Stimulated activated CD8-positive, alpha-beta memory T cell treated with anti-CD3 and anti-CD28 coated beads, Interleukin-12 subunit alpha, Interleukin-12 subunit beta, amount 100 ng/mL, for 24 hours (primary cell): ENCODE measurements around the gene PCBP3.
"Not testable (repeated sequence)": the region's sequence is repeated elsewhere in the genome, so short reads cannot be mapped to it uniquely, and the experiment has no call there.

Source experiments
- DNase-seq: peaks from one replicate; pipeline ENCODE4 v3.0.0-alpha.2; 2020; ENCODE audit errors: extremely low read depth

The PCBP3 gene

GRCh38 chr21:45874716-45875415, 231.3 kb downstream of the PCBP3 start:
- DNase-seq: no peak

GRCh38 chr21:45875416-45875760, 231.9 kb downstream of the PCBP3 start:
- no peak for DNase-seq

DNA sequence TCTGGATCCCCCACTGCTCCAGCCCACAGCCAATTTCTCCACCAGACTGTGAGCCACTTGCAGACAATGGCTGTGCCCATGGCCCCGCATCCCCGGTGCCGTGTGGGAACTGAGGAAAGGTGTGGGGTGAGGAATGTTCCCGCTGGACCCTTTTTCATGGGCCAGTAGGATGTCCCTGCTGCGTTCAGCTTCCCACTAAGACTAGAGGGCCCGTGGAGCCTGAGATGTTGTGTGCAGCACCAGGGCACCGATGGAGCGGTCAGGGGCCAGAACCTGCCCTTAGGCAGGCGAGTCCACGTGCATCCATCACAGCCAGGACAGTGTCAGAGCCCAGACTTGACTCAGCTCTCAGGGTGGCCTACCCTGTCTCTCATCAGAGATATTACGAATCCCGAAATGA, 232.4 kb downstream of the PCBP3 start:
- no peak for DNase-seq

DNA sequence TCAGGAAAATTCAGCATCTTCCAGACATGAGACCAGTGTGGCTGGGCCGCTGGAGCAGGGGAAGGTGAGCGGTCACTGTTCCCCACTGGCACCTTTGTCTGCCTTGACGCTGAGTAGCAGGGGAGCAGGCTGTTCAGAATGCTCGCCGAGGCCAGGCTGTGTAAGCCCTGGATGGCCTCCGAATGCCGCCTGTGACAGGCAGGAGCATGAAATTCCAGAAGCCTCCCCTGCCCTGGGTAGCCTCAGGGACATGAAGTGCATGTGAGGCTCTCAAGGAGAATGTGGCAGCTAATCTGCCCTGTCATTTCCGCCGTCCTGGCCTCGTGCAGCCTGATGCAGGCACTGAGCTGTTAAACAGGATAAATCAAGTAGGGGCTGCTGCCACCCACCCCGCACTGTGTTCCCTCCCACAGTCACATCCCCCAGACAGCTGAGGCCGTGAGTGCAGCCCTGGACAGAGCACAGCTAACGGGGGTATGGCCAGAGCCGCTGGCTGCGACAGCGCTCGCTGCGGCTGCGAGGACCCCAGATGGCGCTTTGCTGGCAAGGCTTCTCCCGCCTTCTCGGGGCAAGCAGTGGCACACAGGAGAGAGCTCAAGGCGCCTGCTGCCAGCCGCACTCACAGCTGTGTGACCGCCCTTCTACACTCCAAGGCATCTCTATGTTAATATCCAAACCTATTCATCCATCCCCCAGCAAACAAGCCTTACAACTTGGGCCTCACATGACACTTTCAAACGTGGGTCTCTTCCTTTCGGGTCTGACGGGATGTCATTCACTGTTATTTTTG, 233.1 kb downstream of the PCBP3 start:
- DNase-seq: no peak

DNA sequence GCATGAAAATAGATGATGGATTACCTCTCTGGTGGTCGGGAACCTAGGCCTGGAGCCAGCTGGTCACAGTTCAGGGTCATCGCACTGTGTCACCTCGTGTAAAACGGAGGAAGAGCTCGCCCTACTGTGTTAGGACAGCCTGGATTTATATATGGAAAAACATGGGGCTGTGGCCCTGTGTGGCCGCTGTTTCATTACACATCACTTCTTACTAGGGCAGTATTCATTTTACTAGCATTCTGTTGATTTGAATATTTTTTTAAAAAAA, 233.6 kb downstream of the PCBP3 start:
- no peak for DNase-seq

GRCh38 chr21:45877821-45878469, 234.4 kb downstream of the PCBP3 start:
- no peak for DNase-seq

DNA sequence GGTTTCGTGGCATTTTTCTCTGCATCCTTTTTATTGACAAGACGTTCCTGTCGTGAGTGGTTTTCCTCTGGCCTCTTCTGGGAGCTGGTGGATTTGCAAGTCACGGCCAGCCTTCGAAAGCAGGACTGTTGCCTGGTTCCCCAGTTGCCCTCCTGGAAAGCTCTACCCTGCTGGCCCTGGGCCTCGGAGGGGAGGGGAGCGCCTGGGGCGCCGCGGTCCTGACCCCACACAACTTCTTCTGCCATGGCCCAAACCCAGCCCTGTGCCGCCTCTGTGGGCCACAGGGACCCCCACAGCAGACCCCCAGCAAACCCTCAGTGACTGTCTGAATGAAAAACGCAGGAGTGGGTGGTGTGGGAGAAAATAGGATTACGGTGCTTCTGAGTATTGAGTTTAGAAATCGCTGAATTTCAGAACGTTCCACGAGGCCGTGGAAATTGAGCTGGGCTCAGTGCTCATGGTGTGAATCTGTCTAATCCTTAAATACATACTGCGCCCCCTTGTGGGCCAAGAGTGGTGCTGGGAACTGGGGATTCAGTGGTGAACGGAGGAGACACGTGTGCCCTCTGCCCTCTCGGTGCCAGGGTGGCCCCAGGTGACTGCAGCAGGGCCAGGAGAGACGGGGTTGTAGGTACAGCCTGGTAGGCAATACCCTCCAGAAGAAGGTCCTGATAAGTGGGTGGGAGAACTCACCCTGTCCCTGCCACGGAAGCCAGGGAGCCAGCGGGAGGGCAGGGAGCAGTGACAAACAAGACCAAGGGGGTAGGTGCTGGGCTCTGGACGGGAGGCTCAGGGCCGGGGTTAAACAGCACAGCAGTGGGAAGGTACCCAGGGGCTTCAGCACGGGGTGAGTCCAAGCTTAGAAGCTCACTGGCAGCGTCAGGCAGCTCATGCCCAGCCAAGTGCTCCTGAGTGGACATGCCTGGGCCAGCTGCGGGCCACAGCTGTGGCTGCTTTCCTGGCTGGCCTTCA, 236.9 kb downstream of the PCBP3 start:
- peak; percentile 38 for DNase-seq

- no peak for DNase-seq
Measured at GRCh38 chr21:45882645-45883044, 239.1 kb downstream of the PCBP3 start.

GRCh38 chr21:45883090-45883489, 239.6 kb downstream of the PCBP3 start:
- no peak for DNase-seq

GRCh38 chr21:45885597-45885929, 242.0 kb downstream of the PCBP3 start:
- no peak for DNase-seq

DNA sequence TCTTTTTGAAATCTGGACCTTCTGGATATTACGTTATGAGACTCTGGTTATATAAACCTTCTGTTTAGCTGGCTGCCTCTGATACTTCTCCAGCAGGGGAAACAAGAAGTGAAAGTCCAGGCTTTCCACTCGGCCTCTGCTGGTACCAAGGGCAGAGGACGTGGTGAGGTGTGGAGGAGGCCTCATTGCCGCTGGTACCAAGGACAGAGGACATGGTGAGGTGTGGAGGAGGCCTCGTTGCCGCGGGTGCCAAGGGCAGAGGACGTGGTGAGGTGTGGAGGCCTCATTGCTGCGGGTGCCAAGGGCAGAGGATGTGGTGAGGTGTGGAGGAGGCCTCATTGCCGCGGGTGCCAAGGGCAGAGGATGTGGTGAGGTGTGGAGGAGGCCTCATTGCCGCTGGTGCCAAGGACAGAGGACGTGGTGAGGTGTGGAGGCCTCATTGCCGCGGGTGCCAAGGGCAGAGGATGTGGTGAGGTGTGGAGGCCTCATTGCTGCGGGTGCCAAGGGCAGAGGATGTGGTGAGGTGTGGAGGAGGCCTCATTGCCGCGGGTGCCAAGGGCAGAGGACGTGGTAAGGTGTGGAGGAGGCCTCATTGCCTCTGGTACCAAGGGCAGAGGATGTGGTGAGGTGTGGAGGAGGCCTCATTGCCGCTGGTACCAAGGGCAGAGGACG, 242.5 kb downstream of the PCBP3 start:
- DNase-seq: not testable (repeated sequence)

- no peak for DNase-seq
Measured at GRCh38 chr21:45886610-45887026, 243.1 kb downstream of the PCBP3 start.

GRCh38 chr21:45887120-45887611, 243.6 kb downstream of the PCBP3 start:
- DNase-seq: no peak

DNA sequence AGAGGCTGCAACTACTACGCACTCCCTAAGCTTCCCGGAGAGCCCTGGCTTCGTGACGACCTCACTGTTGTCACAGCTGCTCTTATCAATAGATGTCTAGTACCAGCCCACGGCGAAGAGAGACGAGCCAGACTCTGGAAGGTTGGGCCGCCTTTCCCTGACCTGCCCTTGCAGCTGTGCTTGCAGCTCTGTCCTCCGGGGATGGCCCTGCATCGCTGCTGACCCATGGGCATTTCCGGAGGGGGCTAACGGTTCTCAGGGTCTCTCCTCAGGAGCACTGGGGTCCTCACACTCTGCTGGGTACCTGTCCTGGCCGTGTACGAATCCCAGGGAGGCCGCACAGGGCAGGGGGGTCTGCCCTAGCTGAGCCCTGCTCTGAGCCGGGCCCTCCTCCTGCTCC, 244.3 kb downstream of the PCBP3 start:
- no peak for DNase-seq

DNA sequence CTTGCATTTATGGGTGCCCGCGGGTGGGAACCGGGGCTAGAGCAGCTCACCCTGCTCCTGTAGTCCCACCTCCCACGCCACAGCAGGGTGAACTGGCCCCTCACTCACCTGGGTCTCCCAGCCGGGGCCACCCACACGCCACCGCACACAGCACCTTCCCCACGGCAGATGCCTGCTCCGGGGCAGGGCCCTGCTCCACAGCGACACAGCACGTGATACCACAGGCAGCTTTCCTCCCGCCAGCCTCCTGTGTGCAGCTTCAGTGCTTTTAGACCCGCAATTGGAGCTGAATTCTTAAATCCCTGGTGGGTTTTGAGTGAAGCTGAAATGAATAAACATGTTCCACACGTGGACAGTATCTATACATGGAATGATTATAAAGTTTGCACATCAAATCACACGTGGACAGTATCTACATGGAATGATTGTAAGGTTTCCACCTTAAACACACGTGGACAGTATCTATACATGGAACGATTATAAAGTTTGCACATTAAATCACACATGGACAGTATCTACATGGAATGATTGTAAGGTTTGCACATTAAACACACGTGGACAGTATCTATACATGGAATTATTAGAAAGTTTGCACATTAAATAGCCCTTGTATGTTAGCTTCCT, 245.0 kb downstream of the PCBP3 start:
- no peak for DNase-seq

DNA sequence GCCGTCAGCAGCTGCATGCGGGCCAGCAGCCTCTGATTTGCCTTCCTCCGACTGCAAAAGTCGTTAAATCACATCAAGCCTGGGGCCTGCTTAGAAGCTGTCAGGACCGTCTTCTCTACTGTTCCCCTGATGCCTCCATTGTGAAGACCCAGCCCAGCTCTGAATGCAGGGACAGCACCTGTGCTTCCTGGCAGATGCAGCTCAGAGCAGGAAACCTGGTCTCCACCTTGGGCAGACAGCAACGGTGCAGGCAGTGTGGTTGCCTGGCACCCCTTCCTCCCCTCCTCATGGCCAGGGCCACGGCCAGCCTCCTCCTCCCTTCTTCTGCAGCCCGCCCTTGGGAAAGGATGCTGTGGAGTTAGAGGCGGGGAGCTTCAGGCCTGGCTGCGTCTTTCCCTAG, 245.7 kb downstream of the PCBP3 start:
- no peak for DNase-seq

- no peak for DNase-seq
Measured at GRCh38 chr21:45889961-45890360, 246.4 kb downstream of the PCBP3 start.

- DNase-seq: no peak
Measured at GRCh38 chr21:45891388-45892155, 248.0 kb downstream of the PCBP3 start.

GRCh38 chr21:45892156-45892915, 248.8 kb downstream of the PCBP3 start:
- DNase-seq: no peak
